ENCODE results near the gene SH3BP5L. TPM values are rescaled to one million over a fixed set of nuclear protein-coding genes. Genes with fewer than 3 reads are reported as not detected.

Gene SH3BP5L
- total and polyA plus RNA-seq, 2 of the 13 experiments (the other 11 are each of a cell fraction or from before 2014, with no cell fraction given), result 10.3 to 14.9 TPM

- TF ChIP-seq ZNF407 (CRISPR knock-in tag; IDR thresholded peaks at IDR 0.05; ENCODE audit: not compliant biosample characterization) (peak; percentile 15), IRF1 (CRISPR knock-in tag; IDR thresholded peaks at IDR 0.05; ENCODE audit: low read depth) (no peak), KDM1A (CRISPR knock-in tag; IDR thresholded peaks at IDR 0.05) (no peak), KMT2B (CRISPR knock-in tag; IDR thresholded peaks at IDR 0.05) (no peak), LBX2 (CRISPR knock-in tag; IDR thresholded peaks at IDR 0.05; ENCODE audit: borderline replicate concordance) (no peak), ZNF263 (CRISPR knock-in tag; IDR thresholded peaks at IDR 0.05) (no peak), NFYC (CRISPR knock-in tag; IDR thresholded peaks at IDR 0.05) (peak; percentile 53), EHMT2 (IDR thresholded peaks at IDR 0.05; ENCODE audit: borderline replicate concordance, low read depth, low read length) (no peak), ZNF354B (CRISPR knock-in tag; IDR thresholded peaks at IDR 0.05) (no peak; the same call in 1 of the 2 replicates), FOSL2 (CRISPR knock-in tag; IDR thresholded peaks at IDR 0.05) (no peak), TOE1 (CRISPR knock-in tag; IDR thresholded peaks at IDR 0.05) (no peak), ZNF224 (CRISPR knock-in tag; IDR thresholded peaks at IDR 0.05) (no peak), ZKSCAN1 (IDR thresholded peaks at IDR 0.05; ENCODE audit: low read length) (no peak), ZNF260 (CRISPR knock-in tag; IDR thresholded peaks at IDR 0.05; ENCODE audit: borderline replicate concordance, low read depth) (no peak), PATZ1 (CRISPR knock-in tag; IDR thresholded peaks at IDR 0.05) (peak; percentile 51), ZNF709 (CRISPR knock-in tag; IDR thresholded peaks at IDR 0.05) (no peak), POGK (CRISPR knock-in tag; conservative IDR thresholded peaks at IDR 0.05) (no peak)
Observed at GRCh38 chr1:248872752-248873408, 47.2 kb upstream of the SH3BP5L start (continued).
